GM18498 (cell line): ENCODE measurements around the gene LRMDA.

ENCODE experiments used
- ATAC-seq: cut with Tn5 transposase; IDR thresholded peaks from one replicate; pipeline ENCODE4 v1.9.1; 2021; ENCODE audit warnings: mild to moderate bottlenecking, moderate library complexity; ENCODE audit not compliant: unreplicated experiment

The LRMDA gene

DNA sequence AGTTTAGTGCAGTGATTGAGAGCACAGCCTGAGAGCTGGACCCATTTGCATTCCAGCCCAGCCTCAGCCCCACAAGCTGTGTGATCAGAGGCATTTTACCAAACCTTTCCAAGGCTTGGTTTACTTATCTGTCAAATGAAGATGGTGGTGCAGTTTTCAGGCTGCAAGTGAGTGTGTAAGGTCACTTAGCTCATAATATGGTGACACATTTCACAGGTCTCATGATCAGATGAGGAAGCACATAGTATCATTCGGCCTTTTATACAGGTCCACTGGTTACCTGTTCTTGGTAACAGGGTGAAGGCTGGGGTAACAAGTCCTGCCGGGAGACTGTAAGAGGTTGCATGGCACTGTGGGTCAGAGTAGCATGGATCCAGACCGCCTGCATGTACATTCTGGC lies 371.7 kb downstream of the LRMDA start:
- no peak for ATAC-seq

DNA sequence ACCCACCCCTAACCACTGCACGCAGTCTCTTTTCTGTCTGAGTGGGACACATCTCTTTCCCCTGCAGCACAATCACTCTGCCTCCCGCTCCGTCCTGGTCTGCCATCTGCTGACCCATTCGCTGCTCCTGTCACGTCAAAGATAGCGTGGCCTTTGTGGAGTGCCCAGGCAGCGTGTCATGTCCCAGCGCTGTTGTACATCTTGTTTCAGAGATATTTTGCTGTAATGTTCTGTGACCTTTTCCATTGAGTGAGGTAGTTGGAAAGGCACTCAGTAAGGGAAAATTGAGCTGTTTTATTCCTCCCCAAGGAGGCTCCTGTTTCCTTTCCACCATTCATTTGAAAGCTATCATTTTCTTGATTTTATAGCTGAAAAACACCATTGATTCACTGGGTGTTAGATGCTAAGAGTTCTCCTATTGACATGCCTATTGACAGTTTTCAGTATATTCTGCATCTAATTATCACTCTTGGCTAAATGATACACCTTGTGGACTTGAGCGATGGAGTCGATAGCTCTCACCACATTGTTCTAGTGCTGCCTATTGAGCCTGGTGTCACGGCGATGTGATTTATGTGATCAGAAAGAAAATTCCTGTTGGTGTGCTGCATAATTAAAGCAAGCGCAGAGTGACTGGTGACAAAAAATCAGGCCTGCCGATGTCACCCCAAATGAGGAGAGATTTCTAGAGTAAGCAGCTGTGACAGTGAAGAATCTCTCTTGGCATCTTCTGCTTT lies 372.6 kb downstream of the LRMDA start:
- no peak for ATAC-seq

DNA sequence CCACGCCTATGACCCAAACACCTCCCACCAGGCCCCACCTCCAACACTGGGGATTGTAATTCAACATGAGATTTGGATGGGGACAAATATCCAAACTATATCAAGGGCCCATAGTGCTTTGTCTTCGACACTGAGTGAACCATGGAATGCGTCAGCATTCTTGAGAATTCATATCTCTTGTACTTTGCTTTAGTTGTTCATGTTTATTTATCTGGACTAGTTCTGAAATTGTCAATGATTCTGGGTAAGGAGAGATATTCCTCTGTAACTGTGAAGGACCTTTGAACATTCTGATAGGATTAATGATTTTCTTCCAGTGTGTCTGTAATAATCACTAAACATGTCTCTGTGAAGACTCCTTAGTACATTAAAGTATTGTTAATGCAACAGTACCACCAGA lies 374.8 kb downstream of the LRMDA start:
- ATAC-seq: no peak

DNA sequence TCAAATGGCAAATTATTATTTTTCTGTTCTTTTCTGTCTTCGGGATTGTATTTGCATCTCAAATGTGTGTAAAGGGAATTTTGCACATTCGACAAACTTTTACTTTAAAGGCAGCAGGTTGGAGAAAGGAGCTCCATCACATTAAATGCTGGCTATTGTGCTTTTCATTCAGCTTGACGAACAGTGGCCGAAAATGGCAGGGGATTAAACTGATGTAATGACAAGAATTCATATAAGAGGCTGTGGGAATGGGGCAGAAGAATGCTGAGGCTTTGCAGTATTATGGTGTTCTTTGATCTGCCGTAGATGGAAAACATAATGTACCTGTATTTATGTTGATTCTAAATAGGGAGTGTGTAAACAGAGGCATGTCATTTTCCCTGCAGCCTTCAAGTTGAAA lies 376.0 kb downstream of the LRMDA start:
- ATAC-seq: no peak

DNA sequence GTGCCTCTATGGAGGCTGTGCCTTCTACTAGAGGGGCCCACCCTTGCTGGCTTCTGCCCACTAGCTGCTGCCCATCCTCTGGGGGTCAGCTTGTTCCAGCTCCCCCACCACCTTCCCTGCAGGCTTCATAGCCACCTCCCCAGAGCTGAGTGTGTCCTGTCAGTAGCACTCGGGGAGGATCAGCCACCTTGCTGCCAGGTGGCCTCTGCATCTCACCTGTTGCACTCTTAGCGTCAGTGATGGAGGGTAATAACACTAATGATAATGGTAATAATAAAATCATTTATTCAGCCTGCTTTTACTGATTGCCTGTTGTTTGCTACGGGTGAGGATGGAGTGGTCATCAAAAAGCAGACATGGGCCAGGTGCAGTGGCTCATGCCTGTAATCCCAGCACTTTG lies 377.6 kb downstream of the LRMDA start:
- ATAC-seq: no peak

DNA sequence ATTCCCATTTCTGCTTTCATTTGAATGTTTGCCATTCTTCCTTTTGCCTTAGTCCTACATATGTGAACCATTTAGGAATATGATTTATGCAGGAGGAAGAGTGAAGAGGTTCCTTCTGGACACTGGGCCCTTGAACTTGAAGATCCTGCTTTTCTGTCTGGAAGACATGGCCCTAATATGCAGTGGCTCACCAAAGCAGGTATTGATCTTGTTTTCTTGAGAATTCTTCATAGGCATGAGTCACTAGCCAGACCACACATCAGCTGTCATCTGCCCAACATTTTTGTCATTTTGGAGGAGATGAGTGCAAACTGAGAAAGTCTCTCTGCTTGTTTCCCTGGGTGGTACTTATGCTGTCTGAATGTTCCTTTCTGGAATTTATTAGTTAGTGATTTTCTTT lies 382.6 kb downstream of the LRMDA start:
- no peak for ATAC-seq

DNA sequence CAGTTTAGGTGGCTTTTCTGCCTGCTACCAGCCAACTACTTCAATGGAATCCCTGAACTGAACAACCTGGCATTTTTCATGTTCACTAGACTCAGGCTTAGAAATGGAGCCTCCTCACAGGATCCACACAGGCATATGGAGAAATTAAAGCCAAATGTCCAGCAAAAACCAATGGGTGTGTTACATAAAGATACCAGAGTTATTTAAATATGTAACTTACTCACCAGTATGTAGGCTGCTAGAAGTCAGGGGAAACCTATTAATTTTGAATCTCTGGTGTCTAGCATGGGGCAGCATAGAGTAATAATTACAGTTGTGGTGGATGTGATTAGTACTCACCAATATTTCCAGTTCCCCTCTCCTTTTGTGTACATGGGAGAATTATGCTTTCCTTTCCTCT lies 383.6 kb downstream of the LRMDA start:
- ATAC-seq: no peak

DNA sequence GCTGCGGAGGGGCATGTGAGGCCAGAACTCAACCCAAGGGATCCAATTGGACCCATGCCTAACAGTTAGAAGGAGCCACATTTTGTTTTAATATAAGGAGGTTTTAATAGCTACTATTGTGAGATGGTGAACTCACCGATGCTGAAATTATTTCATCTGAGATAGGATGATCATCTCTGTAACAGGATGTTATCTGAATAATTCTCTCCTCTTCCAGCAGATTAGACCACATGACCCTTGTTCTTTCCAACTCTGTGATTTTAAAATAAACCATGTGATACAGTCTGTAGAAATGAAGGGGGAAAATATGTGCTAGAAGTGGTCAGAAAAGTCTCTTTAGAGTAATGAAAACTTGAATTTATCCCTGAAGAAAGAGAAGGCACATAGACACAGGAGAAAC lies 385.8 kb downstream of the LRMDA start:
- ATAC-seq: no peak

DNA sequence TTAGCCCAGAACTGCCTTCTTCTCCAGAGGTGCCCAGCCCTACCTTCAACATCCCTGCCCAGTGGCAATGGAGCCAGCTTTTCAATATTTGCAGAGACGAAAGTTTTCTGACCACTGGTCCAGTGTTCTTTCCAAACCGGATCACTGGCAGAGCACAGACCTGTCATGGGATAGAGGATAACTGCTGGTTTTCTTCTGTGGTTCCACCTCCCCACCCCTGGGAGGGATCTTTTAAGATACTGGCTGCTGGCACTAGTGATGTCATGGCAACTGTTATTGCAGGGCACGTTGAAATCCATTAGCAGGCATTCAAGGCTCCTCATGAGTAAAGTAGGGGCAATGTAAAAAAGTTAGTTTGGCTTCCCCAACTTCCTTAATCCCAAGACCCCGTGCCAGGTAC lies 387.1 kb downstream of the LRMDA start:
- no peak for ATAC-seq

DNA sequence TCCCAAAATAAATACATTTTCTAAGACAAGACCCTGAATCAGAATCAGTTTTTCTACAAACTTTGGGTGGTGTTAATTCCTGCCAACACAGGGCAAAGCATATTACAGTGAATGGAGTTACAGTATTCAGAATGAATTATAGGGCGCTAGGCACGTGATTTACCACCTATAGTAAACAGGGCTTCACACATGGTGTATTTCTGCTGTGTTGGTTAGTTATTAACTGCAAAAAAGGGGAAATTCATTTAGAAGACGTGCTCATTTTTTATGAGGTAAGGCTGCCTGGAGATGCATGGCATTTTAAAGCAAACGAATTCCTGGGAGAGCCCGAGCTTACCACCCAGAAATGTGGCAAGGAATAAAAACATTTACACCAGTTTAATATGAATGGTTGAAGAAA lies 393.8 kb downstream of the LRMDA start:
- ATAC-seq: no peak

DNA sequence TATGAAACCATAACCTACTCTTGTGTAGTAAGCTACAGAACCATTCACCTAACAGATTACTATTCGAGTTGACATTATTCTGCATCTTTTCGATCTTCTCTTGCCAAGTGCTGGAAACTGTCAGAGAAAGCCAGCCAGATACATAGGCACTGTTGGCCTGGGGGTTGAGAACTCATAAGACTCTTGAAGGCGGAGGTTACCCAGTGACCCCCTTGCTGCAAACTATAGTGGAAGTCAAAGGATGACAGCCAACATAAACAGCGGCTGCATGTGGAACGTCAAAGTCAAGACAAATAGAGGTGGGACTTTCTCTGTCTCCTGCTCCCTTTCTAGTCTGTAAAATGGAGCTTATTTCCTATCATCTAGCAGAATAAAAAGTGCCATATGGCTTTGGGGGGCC lies 394.2 kb downstream of the LRMDA start:
- ATAC-seq: no peak

DNA sequence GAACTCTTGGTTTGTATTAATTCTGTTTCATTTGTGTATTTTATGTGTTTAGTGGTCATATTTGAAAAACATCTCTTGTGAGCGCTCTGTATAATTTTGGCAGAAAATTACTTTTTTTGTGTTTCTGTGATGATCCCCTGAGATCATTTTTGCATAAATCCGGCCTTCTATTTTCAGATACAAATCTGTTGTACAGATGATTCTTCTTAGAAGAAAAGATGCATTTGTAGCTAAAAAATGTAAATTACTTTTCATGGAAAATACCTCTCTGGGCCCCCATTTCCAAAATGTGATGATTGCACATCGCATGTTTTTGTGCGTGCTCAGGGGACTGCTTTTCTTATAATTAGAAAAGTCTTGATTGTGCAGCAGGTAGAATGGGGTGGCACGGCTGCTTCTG lies 395.4 kb downstream of the LRMDA start:
- no peak for ATAC-seq

DNA sequence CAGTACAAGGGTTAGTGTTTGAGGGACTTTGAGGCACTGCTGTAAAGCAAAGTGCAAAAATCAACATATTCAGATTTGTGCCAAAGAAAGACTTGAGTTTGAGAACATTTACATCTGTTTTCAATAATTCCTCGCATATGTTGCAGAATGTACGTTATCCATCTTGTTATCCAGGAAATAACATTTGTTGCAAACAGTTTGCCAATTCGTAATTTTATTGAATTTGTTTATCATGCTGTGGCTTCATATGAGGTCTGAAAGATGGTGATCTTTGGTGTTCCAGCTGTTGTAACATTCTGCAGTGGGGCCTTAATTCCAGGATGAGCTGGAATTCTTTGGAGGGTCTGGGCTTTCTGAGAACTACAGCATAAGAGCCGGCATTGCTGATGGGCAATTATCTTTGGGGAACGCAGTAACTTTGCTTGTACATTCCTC lies 396.2 kb downstream of the LRMDA start:
- no peak for ATAC-seq

DNA sequence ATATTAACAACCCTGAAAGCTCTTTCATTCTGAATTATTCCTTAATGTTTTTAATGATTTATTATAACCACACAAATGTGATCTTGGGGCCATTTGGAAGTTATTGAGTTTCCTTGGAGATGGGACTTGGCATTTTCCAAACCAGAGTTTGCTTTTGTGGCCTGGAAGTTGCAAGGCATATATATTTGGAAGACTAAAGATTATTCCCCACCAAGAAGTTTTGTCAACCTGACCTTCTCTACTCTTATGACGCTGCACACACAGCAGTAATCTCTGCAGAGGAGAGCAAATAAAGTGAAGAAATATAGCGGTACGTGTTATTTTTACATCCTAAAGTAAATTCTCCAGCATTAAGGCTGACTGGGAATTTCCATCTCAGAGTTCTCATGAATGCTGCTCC lies 397.0 kb downstream of the LRMDA start:
- no peak for ATAC-seq

DNA sequence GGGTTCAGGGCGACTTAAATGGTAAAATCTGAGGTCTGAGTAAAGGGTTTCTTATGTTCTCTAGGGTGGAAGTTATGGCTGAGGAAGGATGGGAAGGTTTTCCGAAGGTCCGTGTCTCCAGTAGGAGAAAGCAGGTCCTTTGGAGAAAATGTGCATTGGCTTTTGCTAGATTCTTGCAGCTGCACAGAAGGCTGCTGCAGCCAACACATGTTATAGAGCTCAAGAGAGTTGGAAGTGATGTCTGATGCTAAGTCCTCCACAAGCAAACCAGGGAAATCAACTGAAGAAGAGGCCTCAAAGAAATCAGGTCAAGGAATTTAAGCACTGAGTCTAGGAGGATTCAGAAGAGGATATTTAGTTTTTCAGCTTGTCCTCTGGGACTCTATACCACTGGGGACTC lies 404.6 kb downstream of the LRMDA start:
- ATAC-seq: no peak

DNA sequence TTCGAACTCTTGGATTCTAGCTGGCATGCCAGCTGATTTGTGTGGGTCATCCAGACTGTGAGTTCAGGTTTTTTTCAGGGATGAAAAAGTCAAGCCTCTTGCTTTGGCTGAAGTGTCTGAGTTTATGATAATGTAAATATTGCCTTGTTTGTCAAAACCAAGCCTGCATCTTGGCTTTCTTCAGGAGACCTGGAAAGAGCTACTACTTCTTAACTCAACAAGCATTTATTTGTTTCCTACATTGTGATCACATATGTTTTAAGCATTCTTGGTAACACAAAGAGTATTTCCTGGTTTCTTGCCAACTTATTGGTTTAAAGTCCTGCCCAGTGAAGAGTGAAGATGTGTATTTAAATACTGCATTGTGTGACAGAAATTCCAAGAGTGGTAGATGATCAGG lies 407.1 kb downstream of the LRMDA start:
- no peak for ATAC-seq

DNA sequence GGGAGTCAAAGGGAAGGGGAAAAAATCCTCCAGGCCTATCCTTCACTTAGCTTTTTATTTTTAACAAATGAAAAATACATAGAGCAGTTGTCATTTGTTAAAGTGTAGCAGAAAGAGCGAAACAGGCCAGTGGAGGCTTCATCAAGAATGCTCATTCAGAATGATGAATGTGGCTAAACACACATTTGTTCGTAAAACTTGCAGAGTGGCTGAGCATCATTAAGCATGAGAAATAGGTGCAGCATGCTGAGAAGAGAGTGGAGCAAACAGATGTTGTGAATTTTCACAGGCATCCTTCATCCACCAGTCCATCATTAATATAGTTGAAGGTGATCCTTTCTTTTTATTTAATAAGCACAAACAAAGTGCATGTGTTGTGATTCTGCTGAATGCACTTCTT lies 407.6 kb downstream of the LRMDA start:
- ATAC-seq: no peak

DNA sequence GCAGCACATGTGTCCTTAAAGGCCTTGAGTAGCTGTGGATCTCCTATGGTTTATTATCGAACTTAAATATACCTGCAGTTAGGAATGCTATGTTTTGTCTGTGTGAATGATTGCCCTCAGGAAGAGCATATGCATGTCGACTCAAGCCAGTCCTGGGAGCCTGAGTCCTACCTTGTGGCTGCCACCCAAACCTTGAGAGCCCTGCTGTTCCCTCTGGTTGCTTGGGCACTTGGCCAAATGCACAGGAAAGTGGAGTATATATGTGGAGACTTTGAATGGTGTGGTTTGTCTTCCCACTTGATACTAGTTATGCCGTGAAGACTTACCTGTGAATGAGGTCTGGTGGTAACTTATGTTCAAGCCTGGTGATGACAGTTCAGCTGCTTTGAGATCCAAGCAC lies 409.8 kb downstream of the LRMDA start:
- ATAC-seq: no peak

DNA sequence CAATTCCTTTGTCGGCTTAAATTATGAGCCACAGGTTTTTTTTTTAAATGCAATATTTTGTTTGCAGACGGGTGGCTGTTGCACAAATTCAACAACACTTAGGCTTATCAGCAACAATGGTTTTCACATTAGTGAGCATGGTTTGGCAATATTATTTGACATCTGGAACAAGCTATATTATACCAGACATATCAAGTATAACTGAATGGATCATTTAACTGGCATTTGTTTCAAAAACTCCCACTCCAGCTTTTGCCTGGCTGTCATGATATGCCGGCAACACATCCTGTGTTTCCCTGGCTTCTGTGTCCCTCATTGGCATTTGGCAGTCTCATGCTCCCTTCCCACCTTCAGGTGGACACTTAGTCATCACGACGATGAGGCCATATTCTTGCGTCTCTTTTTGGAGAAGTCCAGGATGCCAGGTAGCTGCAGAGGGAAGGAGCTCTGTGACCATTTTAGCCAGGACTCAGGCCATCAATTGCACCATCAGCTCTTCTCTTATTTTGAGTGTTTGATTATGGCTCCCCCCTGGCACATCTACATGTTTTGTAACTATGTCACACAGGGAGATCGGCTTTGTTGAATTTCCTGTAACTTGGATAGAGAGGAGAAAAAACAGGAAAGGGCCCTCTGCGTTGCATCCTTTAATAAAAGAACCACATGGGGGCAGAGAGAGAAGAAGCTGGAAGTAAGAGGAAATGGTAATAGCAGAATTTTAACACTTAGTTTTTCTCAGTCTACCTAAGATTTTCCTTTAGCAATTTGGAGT lies 413.9 kb downstream of the LRMDA start:
- ATAC-seq: no peak

DNA sequence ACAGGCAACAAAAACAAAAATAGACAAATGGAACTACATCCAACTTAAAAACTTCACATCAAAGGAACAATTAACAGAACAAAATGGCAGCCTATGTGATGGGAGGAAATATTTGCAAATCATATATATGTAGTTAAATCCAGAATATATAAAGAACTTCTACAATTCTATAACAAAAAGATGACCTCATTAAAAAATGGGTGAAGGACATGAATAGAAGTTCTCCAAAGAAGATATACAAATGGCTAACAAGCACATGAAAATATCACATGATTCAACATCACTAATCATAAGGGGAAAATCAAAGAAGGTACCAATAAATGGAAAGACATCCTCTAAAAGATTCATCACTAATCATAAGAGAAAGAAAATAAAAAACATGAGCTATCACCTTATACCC lies 416.1 kb downstream of the LRMDA start:
- no peak for ATAC-seq

DNA sequence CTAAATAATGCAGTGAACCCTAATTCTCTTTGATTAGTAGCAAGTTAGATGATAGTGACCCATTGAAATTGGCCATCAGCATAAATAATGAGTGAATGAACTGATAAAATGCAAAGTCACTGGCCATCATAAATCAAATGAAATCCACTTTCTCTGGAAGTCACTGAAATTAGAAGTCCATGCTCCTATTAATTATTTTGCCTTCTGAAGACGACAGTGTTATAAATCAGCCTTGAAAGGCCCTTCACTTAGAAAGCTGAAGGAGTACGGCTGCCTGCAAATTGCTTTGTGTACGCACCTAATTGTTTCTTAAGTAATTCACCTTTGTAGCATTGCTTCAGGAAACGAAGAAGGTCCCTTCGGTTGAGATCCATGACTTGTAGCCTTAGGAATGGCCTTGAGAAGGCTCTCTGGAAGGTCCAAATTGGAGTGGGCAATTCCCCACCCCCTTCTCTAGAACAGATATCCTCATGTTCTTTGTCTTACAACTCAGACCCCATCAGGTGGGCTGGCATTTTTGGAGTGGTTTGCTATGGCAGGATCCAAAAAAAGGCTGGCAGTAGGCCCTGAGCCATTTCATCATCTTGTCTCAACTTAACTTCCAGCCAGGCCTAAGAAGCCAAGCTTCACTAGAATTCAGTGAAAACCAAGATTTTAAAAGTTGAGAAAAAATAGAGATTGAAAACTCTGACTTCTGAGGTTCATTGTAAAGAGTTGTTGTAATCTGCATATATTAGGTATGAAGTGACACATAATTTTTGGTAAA lies 420.3 kb downstream of the LRMDA start:
- no peak for ATAC-seq
